Stimulated activated CD4-positive, alpha-beta T cell treated with anti-CD3 and anti-CD28 coated beads, Interleukin-12 subunit alpha, Interleukin-12 subunit beta, amount 100 ng/mL, for 4 hours (primary cell): ENCODE measurements around the gene CCDC102B.
"Not testable (repeated sequence)": the region's sequence is repeated elsewhere in the genome, so short reads cannot be mapped to it uniquely, and the experiment has no call there.

Experiments used
- DNase-seq: peaks from one replicate; pipeline ENCODE4 v3.0.0-alpha.2; 2020

The CCDC102B gene

DNA sequence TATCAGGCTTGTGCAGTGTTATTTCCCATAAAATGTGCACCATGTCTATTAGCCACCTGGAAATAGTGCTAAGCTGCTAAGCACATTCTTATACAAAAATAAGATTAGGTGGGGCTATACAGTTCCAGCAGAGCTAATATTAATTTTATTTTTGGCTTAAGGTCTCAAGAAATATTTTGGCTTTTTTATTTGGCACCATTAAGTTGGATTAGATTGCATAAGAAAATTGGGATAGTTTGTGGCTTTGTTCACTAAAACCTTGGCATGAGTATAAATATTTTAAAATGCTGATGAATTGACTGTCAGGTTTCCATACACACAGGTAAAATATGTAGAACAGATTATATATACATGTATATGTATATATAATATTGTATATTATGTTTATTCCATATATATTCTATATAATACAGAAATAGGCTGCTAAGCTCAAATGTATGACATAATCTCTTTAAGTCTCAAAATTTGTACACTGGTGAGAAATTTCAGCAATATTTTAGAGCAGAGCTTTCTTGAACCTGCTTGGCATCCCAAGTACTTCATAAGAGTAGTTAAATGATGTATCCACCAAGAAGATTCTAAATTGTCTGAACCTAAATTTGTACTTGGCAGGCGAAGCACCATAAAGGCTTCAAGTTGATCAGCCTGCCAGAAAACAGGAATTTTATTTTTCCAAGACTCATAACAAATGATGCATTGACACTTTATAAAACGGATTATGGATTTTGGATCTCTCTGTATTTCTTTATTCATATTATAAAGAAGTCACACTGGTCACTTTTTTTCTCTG, 32.6 kb downstream of the CCDC102B start:
- no peak for DNase-seq

- DNase-seq = no peak
Observed at GRCh38 chr18:68833756-68834155, 35.9 kb downstream of the CCDC102B start.

- DNase-seq = no peak
Observed at GRCh38 chr18:68837665-68838451, 40.0 kb downstream of the CCDC102B start.

DNA sequence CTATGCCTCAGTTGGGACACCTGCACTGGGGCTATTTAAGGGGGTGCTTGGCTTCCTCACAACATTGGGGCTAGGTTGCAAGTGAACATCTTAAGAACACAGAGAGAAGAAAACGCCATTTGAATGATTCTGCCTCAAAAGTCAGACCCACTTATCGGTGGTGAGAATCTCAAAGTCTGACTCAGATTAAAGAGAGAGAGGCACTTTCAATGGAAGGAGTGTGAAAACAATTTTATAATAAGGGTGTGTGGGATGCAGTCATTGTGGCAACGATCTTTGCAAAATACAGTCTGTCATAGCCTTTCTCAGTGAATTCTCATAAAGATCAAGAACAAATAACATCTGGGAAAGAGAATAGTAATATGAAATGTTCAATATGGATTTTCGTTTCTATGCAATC, 41.8 kb downstream of the CCDC102B start:
- DNase-seq = no peak

DNA sequence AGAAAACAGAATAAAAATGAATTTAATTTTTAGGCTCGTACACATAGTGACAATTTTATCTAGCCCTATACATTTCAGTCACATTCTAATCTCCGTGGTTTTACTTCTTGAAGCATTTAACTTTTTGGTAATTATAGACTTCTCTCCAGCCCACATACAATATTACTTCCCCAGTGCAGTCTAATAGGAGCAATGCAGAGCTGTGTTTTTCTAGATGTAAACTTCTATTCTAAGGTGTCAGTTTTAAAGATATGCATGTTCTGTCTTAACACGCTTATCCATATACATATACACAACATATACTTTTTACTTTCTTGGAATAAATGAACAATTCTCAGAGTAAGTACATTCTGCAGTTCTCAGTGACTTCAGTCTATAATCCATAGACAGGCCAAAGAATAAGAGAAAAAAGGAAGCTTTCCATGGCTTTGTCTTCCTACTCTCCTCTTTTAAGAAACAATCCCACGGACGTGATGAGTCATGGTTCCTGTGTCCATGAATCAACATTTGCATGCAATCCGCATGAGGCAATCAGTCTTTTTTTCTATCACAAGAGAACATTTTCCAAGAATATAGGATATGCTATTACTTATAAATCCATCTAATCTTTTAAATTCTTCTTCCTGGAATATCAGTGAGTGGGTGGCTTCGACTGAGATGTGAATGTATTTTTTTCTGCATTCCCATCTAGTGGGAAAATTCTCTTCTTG, 42.8 kb downstream of the CCDC102B start:
- DNase-seq = no peak

- no peak for DNase-seq
Observed at GRCh38 chr18:68841301-68841700, 43.4 kb downstream of the CCDC102B start.

GRCh38 chr18:68842951-68843350, 45.1 kb downstream of the CCDC102B start:
- DNase-seq = no peak

- DNase-seq = no peak
Observed at GRCh38 chr18:68843473-68844089, 45.7 kb downstream of the CCDC102B start.

DNA sequence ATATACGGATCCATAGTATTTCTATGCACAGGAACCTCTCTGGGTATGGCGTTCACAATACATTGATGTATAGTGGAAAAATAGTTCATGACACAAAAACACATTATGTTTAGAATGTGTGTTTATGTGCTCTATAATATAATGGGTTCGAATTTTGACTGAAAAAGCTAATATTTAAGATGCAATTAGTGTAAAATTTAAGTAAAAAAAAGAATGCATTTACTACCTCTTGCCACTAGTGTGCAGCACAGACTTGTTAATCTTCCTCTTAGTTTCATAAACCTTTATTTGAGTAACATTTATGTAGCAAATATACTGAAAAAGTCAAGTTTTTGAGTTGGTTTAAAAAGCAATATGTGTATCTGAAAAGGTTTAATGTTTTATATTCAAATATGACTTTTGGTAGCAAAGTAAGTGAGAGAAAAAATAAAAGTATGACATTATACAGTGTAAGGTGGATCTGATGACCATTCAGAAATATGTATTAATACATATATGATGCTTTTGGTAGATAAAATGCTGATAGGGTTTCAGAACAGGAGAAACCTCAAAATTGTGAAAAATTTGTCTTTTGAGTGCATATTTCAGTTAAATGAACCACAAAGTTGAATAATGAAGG, 49.4 kb downstream of the CCDC102B start:
- DNase-seq = no peak

DNA sequence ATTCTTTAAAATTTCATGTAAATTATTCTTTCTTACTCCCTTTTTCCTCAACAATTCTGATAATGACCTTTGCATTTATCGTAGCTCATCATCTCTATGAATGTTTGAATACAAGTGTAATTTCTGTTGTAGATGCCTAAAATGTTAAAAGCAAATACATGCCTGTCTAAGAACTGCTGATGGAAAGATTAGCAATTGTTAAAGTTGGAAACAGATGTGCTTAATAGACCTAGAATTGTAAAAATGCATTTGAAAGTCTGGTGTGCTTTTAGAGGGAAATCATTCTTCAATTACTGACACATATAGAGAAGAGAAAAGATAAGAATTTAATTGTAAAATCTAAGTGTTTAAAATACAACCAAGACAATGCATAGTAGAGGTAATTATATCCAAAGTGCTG, 50.4 kb downstream of the CCDC102B start:
- DNase-seq = no peak

DNA sequence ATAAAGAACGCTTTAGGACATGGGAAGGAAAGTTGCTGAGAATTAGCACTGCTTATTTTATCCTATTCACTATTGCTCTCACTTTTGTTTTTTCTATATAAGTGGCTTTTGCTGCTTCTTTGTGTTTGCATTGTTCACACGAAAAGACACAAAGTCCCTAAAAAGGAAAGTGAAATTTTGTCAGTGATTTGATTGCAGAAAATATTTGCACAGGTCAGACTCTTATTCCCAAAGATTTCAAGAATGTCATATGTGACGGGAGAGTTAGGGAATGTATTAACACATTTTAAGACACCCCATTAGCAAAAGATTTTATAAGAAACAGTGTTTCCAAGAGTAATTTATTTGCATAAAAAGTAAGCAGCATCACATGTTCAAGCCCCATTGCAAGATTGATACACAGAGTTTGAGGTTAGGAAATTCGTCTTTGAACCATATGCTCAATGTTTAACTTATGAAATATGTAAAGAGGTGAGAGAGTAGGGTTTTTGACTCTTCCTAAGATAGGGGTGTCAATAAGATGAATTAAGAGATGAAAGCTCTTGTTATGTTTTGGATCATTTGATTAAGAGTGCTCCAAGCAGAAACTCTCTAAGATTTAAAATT, 57.0 kb downstream of the CCDC102B start:
- DNase-seq = no peak

DNA sequence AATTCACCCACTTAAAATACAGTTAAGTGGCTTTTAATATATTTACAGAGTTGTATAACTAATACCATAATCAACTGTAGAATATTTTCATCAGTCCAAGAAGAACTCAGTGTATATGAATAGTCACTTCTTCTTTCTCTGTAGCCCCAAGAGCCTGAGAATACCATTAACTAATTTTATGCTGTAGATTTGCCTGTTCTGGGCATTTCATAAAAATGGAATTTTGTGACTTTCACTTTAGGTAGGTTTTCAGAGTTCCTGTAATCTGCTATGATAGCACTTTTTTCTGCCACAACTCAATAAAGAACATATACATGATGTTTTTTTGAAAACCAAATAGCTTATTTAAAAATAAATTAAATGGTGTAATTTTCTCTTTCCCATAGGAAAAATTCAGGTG, 57.6 kb downstream of the CCDC102B start:
- no peak for DNase-seq

- DNase-seq = no peak
Observed at GRCh38 chr18:68861365-68861764, 63.5 kb downstream of the CCDC102B start.

- no peak for DNase-seq
Observed at GRCh38 chr18:68865021-68865420, 67.1 kb downstream of the CCDC102B start.

DNA sequence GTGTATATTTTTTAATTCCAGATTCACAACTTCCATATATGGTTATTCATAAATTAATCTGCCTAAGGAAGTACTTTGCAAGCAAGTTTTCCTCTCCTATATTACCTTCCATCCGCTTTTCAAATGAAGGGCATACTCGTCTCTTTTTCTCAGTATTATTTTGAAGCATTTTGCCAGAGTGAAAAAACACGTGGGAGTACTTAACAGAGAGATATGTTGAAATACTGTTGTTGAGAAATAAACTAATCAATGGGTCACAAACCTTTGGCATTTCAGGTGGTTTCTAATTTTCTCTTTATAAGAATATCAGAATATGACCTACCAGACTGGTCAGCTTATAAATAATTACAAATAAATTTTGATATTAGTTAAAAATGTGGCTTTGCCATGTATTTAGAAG, 67.6 kb downstream of the CCDC102B start:
- no peak for DNase-seq

- no peak for DNase-seq
Observed at GRCh38 chr18:68873003-68873402, 75.1 kb downstream of the CCDC102B start.

- DNase-seq = no peak
Observed at GRCh38 chr18:68874361-68874760, 76.5 kb downstream of the CCDC102B start.

DNA sequence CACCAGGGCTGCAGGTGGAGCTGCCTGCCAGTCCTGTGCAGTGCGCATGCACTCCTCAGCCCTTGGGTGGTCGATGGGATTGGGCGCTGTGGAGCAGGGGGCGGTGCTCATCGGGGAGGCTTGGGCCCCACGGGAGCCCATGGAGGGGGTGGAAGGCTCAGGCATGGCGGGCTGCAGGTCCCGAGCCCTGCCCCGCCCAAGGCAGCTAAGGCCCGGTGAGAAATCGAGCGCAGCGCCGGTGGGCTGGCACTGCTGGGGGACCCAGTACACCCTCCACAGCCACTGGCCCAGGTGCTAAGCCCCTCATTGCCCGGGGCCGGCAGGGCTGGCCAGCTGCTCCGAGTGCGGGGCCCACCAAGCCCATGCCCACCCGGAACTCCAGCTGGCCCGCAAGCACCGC, 82.1 kb downstream of the CCDC102B start:
- DNase-seq = not testable (repeated sequence)

- DNase-seq = no peak
Observed at GRCh38 chr18:68887410-68887809, 89.5 kb downstream of the CCDC102B start.

DNA sequence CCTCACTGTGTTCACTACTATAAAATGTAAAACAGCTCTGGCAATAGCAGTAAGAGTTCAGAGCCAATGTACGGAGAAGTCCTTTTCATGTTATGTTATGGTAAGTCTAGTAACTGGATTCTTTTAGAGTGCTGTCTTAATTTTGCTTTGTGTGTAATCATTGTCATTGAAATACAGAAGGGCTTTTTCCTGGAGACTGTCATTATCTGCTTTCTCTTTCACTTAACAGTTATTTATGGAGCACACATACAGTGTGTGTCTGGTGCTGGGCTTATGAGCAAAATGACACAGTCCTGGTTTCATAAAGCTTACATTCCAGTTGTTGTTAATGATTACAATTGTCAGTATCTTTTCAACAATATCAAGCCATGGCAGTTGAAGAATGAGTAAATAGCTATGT, 95.5 kb downstream of the CCDC102B start:
- no peak for DNase-seq

DNA sequence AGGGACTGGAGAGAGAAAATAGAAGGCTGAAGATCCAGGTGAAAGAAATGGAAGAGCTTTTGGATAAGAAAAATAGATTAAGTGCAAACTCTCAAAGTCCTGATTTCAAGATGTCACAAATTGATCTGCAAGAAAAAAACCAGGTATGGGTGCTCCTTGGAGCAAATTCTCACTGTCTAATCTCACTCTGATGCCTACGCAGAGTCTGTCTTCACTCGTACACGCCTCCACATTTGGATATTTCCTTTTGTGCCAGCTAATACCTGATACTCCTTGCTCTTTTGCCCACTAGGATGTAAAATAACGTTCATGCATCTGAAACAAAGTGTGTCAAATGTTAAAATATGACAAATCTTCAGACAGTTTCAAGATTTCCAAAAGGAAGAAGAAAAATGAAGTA, 99.4 kb downstream of the CCDC102B start:
- DNase-seq = no peak

DNA sequence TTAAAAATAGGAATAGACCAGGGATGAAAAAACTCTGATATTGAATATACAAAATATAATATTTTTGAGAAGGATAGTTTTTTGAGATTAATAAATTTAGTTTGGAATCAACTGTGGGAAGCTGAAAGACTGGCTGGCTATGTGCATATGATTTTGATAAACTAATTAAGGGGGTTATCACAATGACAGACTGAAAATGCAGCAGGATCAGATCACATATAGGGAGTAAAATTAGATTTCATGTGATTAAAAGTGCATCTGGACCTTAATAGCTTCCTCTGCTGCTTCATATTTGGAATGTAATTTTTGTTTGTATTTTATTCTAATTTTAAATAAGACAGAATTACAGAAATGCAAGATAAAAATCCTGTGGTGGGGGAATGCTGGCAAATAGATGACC, 111.7 kb downstream of the CCDC102B start:
- DNase-seq = no peak
